GM18505 (cell line): ENCODE measurements around the gene ZNF414.
"Not testable (repeated sequence)": the region's sequence is repeated elsewhere in the genome, so short reads cannot be mapped to it uniquely, and the experiment has no call there.

Experiments used
- ATAC-seq: cut with Tn5 transposase; IDR thresholded peaks from one replicate; pipeline ENCODE4 v1.9.1; 2021; ENCODE audit not compliant: unreplicated experiment
- POLR2A ChIP-seq: IDR thresholded peaks from 4 replicates; pipeline ENCODE4 v1.6.1; 2011; ENCODE audit warnings: borderline replicate concordance; ENCODE audit not compliant: insufficient read depth, insufficient read length; ENCODE audit errors: extremely low read depth

Gene ZNF414

GRCh38 chr19:8530061-8530679, 16.2 kb upstream of the ZNF414 start:
- TF ChIP-seq POLR2A = no peak
- no peak for ATAC-seq

GRCh38 chr19:8529369-8530006, 15.5 kb upstream of the ZNF414 start:
- no peak for ATAC-seq
- no peak for TF ChIP-seq POLR2A

GRCh38 chr19:8528500-8528899, 14.5 kb upstream of the ZNF414 start:
- TF ChIP-seq POLR2A = no peak
- no peak for ATAC-seq

- no peak for ATAC-seq
- no peak for TF ChIP-seq POLR2A
Measured at GRCh38 chr19:8526345-8527091, 12.6 kb upstream of the ZNF414 start.

DNA sequence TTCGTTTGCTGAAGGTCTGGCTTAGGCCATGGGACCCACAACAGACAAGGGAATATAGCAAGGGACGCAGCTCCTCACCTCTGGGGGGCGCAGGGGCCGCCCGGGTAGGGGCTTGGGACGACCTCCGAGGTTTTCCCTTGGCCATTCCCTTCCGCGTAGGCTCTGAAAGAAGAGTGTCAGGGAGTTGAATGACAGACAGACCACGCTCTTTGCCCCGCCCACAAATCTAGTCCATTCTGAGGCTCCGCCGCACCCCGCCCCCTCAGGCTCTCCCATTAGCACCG, 11.4 kb upstream of the ZNF414 start:
- TF ChIP-seq POLR2A = no peak
- ATAC-seq = no peak

- no peak for TF ChIP-seq POLR2A
- ATAC-seq = no peak
Measured at GRCh38 chr19:8519388-8519787, 5.4 kb upstream of the ZNF414 start.

GRCh38 chr19:8518536-8518935, 4.6 kb upstream of the ZNF414 start:
- TF ChIP-seq POLR2A = no peak
- no peak for ATAC-seq

GRCh38 chr19:8517551-8518442, 3.8 kb upstream of the ZNF414 start:
- no peak for ATAC-seq
- TF ChIP-seq POLR2A = no peak

DNA sequence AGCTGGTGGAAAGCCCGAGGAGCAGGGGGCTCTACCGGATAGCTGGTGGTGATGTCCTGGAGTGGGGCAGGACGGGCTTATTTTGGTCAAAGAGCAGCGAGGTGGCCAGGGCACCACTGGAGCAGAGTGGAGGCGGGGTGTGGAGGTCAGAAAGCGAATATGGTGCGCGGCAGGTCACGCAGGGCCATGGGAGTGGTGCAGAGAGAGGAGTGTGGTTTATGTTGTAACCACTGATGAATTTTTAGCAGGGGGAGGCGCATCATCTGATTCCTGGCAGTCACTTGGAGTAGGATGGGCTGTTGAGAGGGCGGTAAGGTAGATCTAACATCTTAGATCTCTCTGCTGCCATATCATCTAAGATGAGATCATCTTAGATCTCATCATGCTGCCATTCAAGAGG, 1.4 kb upstream of the ZNF414 start:
- no peak for TF ChIP-seq POLR2A
- ATAC-seq = no peak

DNA sequence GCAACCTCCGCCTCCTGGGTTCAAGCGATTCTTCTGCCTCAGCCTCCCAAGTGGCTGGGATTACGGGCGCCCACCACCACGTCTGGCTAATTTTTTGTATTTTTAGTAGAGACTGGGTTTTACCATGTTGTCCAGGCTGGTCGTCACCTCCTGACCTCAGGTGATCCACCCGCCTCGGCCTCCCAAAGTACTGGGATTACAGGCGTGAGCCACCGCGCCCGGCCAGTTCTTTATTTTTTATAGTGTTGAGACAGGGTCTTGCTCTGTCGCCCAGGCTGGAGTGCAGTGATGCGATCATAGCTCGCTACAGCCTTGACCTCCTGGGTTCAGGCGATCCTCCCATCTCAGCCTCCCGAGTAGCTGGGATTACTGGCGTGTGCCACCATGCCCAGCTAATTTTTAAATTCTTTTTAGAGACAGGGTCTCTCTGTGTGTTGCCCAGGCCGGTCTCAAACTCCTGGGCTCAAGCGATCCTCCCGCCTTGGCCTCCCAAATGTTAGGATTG, 590 bp upstream of the ZNF414 start:
- not testable (repeated sequence) for ATAC-seq

GRCh38 chr19:8513036-8513686, 806 bp downstream of the ZNF414 start:
- TF ChIP-seq POLR2A = no peak
- no peak for ATAC-seq

GRCh38 chr19:8512115-8512967, 1.6 kb downstream of the ZNF414 start:
- no peak for TF ChIP-seq POLR2A
- ATAC-seq = no peak

DNA sequence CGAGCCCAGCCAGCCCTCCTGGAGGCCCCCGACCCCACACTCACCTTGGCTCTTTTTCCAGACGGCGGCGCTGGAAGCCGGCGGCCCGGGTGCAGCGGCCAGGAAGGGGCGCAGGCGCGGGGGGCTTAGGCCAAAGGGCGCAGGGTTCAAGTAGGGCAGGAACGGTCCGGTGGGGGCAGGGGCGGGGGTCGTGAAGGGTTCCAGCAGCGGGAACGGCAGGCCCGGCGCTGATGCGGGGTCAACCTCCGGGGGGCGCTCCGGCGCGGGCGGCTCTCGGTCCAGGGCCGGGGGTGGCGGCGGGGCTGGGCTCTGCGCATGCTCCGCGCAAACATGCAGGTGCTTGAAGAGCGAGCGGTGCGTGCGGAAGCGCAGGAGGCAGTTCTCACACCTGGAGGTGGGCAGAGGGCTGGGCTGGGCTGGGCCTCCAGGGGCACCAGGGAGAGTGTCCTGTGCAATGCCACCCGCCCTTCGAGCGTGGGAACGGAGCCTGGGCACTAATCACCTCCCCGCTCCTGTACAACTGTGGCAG, 2.3 kb downstream of the ZNF414 start:
- no peak for ATAC-seq
- TF ChIP-seq POLR2A = no peak
